ENCODE data around the gene ARVCF.

Gene ARVCF

DNA sequence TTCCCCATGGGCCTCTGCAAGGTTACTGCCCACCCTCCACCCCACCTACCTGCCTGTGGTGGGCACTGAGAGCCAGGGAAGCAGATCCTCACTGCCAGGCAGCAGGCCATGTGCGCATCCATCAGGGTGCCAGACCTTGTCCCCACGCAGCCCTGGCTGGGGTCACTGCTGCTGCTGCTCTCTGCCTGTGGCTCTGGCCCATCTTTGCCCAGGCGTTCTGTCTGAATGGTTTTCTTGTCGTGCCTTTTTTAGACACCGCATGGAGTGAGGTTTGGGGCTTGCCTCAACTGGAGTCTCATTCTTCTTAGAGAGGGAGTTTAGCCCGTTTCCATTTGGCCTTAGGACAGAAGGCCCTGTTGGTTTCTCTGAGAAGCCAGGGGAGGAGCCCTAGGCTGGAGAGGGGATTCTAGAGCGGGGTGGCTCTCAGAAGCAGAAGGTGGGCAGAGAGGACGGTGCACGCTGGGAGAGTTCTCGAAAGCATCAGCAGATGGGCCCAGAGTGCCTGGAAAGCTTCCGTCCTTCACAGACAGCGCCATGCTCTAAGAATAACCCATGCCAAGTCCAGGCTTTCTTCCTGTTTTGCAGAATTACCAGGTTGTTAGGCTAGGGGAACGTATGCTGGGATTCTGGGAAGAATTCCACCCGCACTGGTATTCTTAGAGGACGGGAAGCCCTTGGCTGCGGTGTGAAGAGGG lies 12.4 kb upstream of the ARVCF start:
- no peak for DNase-seq (ENCODE audit: low read depth)
- no peak overlapping the region for H3K4me3 ChIP-seq (replicated peaks; ENCODE audit: low read depth, low read length)

DNA sequence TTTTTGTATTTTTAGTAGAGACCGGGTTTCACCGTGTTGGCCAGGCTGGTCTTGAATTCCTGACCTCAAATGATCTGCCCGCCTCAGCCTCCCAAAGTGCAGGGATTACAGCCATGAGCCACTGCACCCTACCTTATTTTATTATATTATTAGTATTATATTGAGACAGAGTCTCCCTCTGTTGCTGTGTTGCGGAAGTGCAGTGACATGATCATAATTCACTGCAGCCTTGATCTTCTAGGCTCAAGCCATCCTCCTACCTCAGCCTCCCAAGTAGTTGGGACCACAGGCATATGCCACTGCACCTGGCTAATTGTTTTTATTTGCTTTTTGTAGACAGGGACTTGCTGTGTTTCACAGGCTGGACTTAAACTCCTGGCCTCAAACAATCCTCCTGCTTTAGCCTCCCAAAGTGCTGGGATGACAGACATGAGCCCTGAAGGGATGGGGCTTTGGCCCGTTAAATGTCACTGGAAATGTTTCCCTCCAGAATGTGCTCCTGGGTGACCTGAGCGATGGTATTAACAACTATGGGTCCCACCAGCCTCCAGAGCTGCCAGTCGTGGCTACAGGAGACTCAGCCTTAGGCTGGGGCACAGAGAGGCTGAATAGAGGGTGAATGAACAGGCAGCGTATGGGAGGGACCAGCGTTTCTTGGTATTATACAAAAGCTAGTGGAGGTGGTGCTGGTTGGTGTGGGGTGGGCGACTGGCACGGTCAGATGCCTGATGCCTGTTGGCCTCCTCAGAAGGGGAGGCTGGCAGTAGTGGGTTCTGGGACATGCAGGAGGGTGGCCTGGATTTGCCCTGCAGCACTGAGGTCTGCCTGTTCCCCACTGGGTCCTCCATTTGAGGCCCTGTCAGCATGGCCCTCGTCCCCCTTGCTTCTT lies 11.6 kb upstream of the ARVCF start:
- peak; percentile 37 for DNase-seq (ENCODE audit: low read depth)
- no peak overlapping the region for H3K4me3 ChIP-seq (replicated peaks; ENCODE audit: low read depth, low read length)
- TF ChIP-seq, protein P1, sequence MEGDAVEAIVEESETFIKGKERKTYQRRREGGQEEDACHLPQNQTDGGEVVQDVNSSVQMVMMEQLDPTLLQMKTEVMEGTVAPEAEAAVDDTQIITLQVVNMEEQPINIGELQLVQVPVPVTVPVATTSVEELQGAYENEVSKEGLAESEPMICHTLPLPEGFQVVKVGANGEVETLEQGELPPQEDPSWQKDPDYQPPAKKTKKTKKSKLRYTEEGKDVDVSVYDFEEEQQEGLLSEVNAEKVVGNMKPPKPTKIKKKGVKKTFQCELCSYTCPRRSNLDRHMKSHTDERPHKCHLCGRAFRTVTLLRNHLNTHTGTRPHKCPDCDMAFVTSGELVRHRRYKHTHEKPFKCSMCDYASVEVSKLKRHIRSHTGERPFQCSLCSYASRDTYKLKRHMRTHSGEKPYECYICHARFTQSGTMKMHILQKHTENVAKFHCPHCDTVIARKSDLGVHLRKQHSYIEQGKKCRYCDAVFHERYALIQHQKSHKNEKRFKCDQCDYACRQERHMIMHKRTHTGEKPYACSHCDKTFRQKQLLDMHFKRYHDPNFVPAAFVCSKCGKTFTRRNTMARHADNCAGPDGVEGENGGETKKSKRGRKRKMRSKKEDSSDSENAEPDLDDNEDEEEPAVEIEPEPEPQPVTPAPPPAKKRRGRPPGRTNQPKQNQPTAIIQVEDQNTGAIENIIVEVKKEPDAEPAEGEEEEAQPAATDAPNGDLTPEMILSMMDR (IDR thresholded peaks at IDR 0.05; ENCODE audit: low read length, missing control alignments) = peak; percentile 45

More for the DNA sequence above, 12.4 kb upstream of the ARVCF start:
- TF ChIP-seq, protein P1 (IDR thresholded peaks at IDR 0.05; ENCODE audit: low read length, missing control alignments) = no peak

DNA sequence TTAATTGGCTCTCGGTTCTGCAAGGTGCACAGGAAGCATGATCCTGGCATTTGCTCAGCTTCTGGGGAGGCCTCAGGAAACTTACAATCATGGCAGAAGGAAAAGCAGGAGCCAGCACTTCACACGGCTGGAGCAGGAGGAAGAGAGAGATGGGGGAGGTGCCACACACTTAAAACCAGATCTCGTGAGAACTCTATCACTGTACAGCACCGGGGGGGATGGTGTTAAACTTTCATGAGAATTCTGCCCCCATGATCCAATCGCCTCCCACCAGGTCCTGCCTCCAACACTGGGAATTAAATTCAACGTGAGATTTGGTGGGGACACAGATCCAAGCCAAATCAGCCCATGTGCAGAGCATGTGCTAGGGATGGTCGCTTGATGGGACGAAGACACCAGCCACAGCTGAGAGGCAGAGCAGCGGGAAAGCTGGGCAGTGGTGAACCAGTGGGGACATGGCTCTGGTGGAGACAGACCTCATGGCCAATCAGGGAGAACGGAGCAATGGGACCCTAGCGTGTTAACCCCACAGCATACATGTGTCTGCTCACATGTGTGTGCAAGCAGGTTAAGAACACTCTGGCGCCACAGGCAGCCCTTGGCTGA lies 10.5 kb upstream of the ARVCF start:
- no peak overlapping the region for H3K4me3 ChIP-seq (replicated peaks; ENCODE audit: low read depth, low read length)
- DNase-seq (ENCODE audit: low read depth) = no peak
- TF ChIP-seq, protein P1 (IDR thresholded peaks at IDR 0.05; ENCODE audit: low read length, missing control alignments) = no peak

GRCh38 chr22:20026204-20026908 lies 9.7 kb upstream of the ARVCF start:
- no peak overlapping the region for H3K4me3 ChIP-seq (replicated peaks; ENCODE audit: low read depth, low read length)
- no peak for DNase-seq (ENCODE audit: low read depth)
- TF ChIP-seq, protein P1 (IDR thresholded peaks at IDR 0.05; ENCODE audit: low read length, missing control alignments) = no peak

DNA sequence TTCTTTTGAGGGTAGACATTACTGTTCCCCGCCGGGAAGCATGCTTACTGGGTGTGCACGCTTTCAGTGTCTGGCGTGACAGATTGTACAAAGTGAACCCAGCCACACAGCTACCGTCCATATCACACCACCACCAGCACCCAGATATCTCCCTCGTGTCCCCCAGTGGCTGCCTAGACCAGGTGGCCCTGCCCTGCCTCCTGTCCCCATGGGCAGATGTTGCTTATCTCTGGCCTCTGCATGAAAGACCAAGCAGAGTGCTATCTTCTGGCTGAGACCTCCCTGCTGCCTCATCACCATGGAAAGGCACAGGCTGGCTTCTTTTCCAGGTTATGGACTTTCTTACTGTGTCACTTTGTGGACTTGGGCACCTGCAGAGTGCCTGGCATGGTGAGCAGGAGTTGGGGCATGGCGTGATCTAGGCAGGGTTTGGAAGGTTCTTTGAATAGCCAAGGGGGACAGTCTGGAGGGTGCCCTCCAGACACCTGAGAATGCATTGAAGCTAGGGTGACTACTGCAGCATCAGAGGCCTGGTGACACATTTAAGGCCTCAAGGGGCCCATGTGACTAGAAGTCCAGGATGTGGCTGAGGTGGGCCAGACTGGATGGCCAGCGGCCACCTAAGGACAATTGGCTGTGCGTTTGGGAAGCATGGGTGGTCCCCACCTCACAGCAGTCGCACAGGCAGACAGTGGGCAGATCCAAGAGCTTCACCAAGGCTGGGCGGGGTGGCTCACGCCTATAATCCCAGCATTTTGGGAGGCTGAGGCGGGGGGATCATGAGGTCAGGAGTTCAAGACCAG lies 9.0 kb upstream of the ARVCF start:
- no peak for DNase-seq (ENCODE audit: low read depth)
- H3K4me3 ChIP-seq (replicated peaks; ENCODE audit: low read depth, low read length) = no peak overlapping the region
- TF ChIP-seq, protein P1 (IDR thresholded peaks at IDR 0.05; ENCODE audit: low read length, missing control alignments) = no peak
